HG03175 (cell line): ENCODE measurements around the gene PODNL1.
"Not testable (repeated sequence)": the region's sequence is repeated elsewhere in the genome, so short reads cannot be mapped to it uniquely, and the experiment has no call there.

Experiments used
- ATAC-seq: cut with Tn5 transposase; IDR thresholded peaks from one replicate; pipeline ENCODE4 v1.9.1; 2021; ENCODE audit warnings: mild to moderate bottlenecking, moderate library complexity; ENCODE audit not compliant: unreplicated experiment

PODNL1 gene

DNA sequence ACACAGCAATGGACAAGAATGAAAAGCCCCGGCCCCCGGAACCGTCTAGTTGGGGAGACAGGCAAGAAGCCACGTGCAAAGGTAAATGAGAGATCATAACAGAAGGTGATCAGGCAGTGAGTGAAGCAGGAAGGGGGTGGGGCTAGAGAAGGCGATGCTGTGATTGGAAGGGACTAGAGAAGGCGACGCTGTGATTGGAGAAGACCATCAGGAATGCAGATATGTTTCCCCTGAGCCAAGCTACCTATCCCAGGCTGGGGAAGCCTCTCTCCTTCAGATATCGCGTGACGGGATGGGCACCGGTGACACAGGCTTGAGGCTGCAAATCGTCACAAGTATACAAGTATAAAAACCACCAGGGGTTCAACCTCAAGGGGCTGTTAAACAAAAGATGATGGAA lies 35.9 kb upstream of the PODNL1 start:
- ATAC-seq: no peak

DNA sequence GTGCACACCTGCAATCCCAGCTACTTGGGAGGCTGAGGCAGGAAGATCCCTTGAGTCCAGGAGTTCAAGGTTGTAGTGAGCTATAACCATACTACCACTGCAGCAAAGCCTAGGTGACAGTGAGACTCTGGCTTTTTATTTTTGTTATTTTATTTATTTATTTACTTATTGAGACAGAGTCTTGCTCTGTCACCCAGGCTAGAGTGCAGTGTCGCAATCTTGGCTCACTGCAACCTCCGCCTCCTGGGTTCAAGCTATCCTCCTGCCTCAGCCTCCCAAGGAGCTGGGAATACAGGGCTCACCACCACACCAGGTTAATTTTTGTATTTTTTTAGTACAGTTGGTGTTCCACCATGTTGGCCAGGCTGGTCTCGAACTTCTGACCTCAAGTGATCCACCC lies 35.3 kb upstream of the PODNL1 start:
- ATAC-seq: not testable (repeated sequence)

DNA sequence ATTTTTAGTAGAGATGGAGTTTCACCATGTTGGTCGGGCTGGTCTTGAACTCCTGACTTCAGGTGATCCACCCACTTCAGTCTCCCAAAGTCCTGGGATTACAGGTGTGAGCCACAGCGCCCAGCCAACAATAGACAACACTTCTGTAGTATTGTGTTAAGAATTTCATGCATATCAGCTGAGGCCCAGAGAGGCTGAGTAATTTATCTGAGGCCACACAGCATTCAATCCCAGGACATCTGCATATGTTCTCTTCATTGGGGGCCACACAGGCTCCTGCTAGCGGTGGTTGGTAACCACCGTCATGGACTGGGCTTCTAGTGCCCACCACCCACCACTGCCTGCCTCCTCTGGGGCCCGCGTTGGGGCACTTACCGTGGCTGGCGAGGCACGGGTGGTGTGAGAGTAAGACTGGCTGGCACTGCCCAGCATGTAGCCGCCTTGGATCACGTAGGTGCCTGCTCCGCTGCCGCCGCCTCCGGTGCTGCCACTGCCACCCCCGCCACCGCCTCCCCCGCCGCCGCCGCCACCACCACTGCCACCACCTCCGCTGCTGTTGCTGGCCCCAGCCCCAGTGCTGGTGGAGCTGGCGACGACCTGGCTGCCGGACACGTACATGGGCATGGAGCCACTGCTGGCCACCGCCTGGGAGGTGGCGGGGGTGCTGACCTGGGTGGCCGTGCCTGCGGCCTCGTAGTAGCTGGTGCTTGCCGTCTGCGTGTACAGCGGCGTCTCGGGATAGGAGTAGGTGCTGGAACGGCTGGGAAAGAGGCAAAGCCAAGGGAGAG lies 34.3 kb upstream of the PODNL1 start:
- no peak for ATAC-seq

DNA sequence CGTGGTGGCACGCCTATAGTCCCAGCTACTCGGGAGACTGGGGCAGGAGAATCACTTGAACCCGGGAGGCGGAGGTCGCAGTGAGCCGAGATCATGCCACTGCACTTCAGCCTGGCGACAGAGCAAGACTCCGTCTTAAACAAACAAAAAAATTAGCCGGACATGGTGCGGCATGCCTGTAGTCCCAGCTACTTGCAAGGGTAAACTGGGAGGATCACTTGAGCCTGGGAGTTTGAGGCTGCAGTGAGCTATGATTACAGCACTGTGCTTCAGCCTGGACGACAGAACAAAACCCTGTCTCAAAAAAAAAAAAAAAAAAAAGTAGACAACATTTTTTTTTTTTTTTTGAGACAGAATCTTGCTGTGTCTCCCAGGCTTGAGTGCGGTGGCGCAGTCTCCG lies 33.7 kb upstream of the PODNL1 start:
- ATAC-seq: not testable (repeated sequence)

DNA sequence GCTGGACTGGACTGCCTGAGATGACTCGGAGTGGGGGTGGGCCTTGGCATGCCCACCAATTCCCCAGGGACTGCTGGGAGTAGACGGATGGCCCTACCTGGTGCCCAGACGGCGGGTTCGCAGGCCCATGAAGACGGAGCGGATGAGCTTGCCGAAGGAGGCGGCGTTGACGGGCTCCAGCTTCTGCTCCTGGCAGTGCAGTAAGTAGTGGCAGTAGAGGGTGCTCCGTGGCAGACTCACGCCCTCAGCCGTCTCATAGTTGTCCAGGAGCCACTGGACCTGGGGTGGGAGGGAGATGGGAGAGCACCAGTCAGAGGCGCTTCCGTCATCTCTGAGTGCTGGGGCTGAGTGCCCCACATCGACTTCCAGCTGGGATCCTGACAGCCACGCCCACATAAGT lies 31.7 kb upstream of the PODNL1 start:
- ATAC-seq: no peak

DNA sequence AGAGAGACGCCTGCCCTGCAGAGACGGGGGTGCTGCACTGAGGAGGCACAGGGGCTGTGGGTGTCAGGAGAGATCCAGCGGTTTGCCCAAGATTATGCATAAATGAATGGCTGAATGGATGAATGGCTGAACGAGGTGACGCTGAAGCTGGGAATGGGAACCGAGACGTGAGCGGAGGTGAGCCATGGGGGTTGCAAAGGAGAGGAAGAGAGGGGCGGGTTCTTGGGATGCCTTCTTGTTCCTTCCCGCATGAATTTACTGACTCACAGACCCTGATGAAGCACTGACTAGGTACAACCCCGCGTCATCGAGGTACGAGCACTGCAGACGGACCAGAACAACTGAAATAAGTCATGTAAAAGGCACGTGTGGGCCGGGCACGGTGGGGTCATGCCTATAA lies 30.8 kb upstream of the PODNL1 start:
- no peak for ATAC-seq

DNA sequence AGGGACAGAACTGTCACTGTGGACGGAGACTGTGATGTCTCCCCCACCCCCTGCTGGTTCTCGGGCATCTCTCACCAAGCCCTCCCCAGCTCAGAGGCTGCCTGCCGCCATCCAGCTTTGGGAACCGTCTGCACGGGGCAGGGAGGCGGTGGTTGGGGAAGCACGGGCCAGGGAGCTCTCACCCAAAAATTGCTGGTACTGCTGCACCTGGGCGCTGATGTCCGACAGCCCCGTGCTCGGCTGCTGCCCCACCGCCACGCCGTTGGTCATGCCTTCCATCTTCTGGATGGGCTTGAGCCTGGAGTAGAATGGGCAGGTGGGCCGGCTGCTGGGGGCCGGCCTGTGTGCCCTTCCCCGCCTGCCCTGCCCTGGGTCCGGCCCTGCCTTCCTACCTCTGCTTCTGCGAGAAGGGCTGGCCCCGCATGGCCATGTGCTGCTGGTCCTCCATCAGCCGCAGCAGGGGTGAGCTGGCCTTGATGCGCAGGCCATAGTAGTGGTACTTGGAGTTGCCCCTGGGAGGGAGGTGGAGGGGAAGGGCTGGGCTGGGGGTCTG lies 30.2 kb upstream of the PODNL1 start:
- no peak for ATAC-seq

DNA sequence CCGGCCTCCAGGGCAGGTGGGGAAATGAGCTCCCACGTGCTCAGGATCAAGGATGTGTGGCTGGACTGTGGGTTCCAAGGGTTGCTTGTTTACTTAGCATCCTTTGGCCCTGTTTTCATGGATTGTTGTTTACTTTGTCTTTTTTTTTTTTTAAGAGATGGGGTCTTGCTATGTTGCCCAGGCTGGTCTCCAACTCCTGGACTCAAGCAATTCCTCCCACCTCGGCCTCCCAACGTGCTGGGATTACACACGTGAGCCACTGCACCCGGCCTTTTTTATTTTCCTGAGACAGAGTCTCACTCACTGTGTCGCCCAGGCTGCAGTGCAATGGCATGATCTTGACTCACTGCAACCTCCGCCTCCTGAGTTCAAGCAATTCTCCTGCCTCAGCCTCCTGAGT lies 29.0 kb upstream of the PODNL1 start:
- ATAC-seq: not testable (repeated sequence)

DNA sequence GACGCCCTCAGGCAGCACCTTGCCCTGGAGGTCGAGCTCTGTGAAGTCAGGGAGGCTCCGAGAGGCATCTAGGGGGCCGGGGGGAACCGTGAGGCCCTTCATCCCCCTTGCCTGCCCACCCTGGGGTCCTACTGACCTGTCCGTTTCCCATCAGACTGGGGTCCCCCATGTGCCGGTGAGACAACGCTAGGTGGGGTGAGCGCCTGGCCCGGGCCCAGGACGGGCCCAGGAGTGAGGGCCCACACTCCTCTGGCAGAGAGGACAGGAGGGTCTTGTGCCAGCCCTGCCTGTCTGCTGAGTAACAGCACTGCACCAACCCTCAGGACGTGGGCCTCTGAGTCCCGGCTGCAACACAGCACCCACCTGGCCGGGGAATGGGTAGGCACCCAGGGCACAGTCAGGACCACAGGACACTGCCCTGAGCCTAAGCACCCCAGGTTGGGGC lies 28.5 kb upstream of the PODNL1 start:
- ATAC-seq: no peak

DNA sequence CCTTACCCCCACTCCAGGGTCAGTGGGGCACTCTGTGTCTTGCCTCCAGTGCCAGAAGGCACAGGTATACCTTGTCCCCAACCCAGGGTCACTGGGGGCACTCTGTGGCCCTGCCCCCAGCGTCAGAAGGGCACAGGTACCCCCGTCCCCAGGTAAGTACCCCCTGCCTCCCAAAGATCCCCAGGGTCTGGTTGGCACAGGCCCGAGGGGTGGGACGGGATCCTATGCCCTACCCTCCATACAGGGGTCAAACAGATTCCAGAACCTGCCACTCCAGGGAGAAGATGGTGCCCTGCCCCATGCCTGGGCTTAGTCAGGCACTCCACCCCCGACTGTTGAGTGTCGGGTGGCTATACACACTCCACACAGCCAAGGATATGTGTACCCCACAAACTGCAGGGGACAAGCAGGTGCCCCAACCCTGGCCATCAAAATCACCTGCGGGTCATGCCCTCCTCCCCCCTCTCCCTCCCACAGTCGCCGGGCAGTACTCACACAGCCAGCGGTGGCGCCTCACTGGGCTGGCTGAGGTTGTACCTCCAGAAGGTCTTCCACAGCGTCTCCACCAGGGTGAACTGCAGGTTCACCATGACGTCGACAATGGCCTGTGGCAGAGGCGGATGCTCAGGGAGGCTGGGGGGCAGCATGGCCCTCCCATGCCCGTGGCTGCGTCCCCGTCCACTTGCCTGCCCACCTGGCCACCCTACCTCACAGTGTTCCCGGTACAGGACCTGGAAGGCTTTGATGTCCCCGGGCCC lies 27.9 kb upstream of the PODNL1 start:
- no peak for ATAC-seq

DNA sequence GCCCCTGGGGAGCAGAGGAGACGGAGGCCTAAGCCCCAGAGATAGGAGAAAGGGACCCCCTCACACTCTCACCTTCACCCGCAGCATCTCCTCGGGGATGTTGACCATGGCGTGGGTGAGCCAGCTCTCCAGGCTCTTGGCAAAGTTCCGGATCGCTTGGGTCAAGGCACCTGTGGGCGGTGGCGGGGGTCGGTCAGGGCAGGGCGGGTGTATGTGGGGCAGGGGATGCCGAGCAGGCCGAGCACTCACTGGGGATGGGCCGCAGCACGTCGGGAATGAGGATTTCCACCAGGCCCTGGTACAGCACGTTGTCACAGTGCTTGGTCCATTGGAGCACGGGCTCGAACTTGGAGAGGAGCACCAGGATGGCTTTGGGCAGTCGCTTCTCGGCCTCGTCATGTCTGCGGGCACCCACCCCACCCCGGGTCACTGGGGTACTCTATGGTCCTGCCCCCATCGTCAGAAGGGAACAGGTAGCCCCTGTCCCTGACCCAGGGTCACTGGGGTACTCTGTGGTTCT lies 27.2 kb upstream of the PODNL1 start:
- ATAC-seq: no peak

DNA sequence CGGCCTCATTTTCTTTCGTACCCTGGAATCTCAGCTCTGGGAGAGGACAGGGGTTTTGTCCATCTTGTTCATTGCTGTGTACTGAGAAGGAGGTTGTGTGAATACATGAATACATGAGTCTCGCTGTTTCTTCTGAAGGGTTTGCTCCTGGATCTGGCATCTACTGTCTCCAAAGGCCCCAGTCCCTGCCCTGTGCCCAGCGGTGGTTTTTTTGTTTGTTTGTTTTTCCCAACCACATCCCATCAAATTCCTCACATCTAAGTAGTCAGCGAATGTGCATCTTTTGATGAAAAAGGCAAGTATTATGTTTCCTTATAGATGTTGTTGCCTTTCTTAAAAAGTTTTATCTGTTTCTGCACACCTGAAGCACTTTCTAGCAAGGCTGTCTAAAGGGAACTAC lies 26.6 kb upstream of the PODNL1 start:
- no peak for ATAC-seq

DNA sequence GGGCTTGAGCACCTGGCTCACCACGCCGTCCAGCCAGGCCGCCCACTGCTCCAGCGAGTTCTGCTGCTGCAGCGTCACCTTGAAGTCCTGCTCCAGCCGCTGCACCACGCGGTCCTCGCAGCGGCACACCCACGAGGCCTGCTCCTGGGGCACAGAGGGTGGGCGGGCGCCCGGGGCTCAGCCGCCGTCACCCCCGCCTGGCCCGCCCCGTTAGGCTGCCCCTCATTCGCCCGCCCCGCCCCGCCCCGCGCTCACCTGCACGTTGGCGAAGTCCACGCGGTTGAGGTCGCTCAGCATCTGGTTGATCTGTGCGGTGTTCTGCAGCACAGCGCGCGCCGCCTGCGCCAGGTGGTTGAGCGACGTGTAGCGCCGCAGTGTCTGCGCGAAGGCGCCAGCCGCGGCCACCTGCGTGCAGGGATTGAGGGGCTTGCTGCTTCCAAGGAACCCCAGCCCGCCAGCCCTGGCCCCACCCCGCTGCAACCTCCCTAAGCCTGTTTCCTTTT lies 25.4 kb upstream of the PODNL1 start:
- no peak for ATAC-seq

DNA sequence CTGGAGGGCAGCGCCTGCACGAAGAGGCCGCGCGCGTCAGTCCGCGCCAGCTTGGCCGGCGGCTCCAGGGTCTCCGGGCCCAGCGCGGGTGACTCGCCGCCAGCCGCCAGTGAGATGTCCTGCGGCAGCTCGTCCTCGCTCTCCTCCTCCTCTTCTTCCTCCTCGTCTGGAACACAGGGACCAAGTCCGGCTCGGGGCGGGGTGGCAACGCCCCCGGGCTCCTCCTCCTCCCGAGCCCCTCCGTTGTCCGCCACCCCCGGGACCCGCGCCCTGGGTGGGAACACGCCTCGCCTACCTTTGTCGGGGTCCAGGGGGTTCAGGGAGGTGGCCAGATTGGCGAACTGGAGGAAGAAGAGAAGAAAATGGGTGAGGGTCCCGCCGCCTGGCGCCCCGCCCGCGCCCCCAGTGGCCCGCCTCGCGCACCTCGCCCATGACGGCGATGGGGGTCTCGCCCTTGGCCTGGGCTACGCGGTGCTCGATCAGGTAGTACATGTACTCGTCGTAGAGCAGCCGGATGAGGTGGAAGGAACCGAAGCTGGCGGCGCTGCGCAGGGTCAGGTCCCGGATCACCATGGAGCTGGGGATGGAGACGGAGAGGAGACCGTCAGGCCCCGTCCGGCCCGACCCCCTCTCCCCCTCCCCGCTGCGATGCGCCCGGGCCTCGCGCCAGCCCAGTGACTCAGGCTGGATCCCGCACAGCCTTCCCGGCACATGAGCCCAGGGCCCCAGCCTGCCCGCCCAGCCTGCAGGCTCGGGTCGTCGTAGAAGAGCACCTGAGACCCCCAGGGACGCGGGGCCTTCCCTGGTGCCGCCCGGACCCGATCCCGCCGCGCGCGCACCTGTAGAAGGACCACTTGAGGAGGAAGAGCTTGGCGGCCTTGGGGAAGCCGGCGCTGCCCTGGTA lies 24.7 kb upstream of the PODNL1 start:
- ATAC-seq: no peak

DNA sequence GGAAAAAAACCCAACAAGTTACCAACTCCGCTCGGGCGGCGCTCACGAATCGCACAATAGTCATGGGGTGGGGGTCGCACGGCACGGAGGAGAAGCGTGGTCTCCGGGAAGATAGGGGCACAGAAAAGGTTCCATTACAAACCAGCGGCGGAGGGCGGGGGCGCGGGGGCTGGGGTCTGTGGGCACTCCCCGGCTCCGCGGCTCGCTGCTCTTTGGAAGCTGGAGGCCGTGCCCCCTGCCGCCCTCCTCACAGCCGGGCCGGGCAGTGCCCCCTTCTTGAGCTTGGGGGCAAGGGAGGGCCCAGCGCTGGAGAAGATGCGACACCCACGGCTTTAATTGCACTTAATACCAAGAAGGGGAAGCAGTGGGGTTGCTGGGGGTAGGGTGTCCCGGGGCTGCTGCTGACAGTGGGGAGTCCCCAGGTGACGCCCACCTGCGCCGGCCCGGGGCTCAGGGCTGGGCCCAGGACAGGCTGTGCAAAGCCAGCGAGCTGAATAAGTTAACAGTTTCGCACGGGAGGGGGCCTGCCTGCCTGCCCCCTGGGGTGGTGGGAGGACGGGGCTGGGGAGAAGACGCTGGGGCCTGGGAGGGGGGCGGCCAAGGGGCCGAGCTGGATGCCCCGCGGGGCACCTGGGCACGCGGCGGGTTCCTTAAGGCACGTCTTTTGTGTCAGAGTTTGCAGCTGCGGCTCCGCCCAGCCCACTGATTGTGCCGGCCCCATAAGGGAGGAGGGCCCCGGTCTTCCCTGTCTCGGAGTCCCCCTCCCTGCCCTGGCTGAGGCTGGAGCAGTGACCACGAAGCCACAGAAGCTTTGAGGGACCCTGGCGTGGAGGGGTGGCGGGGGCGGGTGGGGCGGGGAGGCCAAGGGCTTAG lies 23.8 kb upstream of the PODNL1 start:
- ATAC-seq: no peak

DNA sequence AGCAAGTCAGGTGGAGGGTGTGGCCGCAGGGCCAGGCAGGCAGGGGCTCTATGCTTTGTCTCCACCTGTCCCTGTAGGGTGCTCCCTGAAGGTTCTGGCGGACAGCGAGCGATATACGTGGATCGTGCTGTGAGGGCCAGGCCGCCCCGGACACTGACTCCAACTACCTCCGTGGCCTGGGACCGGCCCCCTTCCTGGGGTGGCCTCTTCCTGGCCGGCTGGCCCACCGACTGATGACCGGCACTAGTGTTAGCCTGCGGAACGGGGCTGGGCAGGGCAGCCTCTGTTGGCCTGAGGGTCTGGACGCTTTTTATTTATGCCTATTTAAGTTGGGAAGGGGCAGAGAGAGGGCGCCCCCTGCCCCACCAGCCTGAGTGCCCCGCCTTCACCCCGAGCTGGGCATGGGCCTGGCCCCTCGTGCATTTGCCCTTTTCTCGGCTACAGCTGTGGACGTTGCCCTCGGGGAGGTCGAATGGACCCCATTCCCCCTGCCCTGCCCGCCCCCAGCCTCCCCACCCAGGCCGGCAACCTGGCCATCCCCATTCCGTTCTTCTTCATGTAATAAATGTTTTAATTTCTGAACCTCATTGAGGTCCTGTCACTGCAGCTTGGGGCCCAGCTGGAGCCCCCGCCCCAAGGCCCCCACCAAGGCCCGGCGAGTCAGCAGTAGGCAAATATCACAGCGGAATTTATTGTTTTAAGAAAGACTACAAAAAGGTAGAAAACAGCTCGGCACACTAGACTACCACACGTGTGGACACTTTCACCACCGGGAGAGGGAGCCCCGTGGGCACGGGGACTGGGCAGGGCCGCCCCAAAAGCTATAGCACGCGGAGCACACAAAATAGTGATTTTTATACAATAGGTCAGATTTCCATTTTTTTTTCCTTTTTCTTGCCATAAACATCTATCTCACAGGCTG lies 22.9 kb upstream of the PODNL1 start:
- no peak for ATAC-seq

DNA sequence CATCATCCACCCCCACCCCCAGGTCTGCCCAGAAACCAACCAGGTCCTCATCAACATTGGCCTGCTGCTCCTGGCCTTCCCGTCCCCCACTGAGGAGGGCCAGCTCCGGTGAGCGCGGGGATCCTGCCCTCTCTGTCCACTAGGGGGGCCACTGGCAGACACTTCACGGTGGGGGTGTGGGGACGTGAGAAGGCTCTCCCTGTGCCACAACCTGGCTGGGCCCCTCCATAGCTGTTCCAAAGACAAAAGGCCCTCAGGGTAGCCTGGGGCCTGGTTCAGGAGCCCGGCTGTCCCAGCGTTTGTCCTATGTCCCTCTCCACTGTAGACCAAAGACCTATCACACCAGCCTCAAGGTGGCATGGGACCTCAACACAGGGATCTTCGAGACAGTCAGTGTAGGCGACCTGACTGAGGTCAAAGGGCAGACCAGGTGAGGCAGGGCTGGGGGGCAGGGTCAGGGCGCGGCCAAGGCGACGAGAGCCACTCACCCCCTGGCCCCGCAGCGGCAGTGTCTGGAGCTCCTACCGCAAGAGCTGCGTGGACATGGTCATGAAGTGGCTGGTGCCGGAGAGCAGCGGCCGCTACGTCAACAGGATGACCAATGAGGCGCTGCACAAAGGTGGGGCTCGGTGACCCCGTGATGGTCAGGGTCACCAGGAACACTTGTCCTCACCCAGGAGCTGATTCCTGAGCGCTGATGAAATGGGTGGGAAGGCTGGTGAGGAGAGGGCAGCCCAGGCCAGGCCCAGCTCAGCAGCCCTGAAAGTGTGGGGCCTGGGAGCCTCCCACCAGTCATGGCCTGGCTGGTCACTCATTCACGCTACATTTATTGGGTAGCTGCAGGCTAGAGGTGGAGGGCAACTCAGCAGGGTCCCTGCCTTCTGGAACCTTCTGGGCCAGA lies 22.0 kb upstream of the PODNL1 start:
- no peak for ATAC-seq
